ENCODE measurements around the gene SCAANT1. TPM values are rescaled to one million over a fixed set of nuclear protein-coding genes. Genes with fewer than 3 reads are reported as not detected.

Gene SCAANT1
- polyA plus RNA-seq (2013, experiment 1 of 4), result not detected
- not detected for polyA plus RNA-seq (2013, experiment 2 of 4)
- polyA plus RNA-seq (2013, experiment 3 of 4), result not detected
- polyA plus RNA-seq (2013, experiment 4 of 4), result not detected

DNA sequence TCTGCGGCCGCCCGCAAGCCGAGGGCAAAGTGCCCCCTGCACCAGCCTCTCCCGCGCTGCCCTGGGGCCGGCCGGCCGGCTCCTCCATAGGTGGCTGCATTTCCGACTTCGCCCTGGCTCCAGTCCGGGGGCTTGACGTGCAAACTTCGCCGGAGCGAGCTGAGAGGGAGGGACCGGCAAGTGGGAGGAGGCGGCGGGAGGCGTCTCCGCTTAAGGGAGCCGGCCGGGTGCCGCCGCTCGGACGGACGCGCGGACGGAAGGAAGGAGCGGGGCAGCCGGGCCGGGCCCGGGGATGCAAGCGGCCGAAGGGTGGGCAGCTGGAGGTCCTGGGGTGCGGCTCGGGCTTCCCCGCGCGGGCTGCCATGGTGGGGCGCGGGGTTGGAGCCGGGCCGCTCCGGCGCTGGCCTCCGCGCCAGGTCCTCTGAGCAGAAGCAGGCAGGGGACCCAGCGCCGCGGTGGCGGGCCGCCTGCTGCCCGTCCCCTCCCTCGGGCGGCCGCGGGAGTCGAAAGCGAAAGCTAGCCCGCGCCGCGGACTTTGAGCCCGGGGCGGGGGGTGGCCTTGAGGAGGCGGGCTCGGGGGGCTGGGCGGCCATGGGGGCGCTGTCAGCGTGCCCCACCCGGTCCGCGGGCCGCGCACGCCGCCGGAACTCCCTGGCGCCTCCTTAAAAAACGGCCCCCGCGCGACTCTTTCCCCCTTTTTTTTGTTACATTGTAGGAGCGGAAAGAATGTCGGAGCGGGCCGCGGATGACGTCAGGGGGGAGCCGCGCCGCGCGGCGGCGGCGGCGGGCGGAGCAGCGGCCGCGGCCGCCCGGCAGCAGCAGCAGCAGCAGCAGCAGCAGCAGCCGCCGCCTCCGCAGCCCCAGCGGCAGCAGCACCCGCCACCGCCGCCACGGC, at the start of gene SCAANT1:
Gene SCAANT1, minus strand, starts transcription at position 511 of the 895 bp plus-strand sequence.
- Histone ChIP-seq H3K4me3 (ENCODE audit: insufficient read depth, low read depth, low read length) (peak within 1 kb of the TSS; percentile 61), H3K4me1 (ENCODE audit: control insufficient read depth, insufficient read depth, low read length) (peaks cover 9% of the 10 kb centered on the region), H3K27me3 (ENCODE audit: control insufficient read depth, insufficient read depth, low read length, poor library complexity, severe bottlenecking) (peaks cover 17% of the 10 kb centered on the region), H3K9me3 (ENCODE audit: control insufficient read depth, low read length) (no peaks in the 10 kb centered on the region), H3K27ac (ENCODE audit: insufficient read depth, low read depth, low read length, poor library complexity, severe bottlenecking) (peak within 1 kb of the TSS; percentile 92), H3K36me3 (ENCODE audit: control insufficient read depth, insufficient read depth, low read length) (peaks cover 6% of the 10 kb centered on the region)
- WGBS, 2 experiments, result 0% methylated on average over 115 of the region's 115 CpGs

- Histone ChIP-seq H3K4me3 (ENCODE audit: insufficient read depth, low read depth, low read length) (no peak overlapping the region), H3K36me3 (ENCODE audit: control insufficient read depth, insufficient read depth, low read length) (no peaks in the 10 kb centered on the region), H3K9me3 (ENCODE audit: control insufficient read depth, low read length) (no peaks in the 10 kb centered on the region), H3K27ac (ENCODE audit: insufficient read depth, low read depth, low read length, poor library complexity, severe bottlenecking) (no peak overlapping the region), H3K4me1 (ENCODE audit: control insufficient read depth, insufficient read depth, low read length) (peaks cover 31% of the 10 kb centered on the region), H3K27me3 (ENCODE audit: control insufficient read depth, insufficient read depth, low read length, poor library complexity, severe bottlenecking) (no peaks in the 10 kb centered on the region)
- WGBS, 2 experiments, result 81 to 90% methylated on average over 2 of the region's 2 CpGs
These were observed 49.7 kb upstream of the SCAANT1 start for GRCh38 chr3:63961891-63962290.

DNA sequence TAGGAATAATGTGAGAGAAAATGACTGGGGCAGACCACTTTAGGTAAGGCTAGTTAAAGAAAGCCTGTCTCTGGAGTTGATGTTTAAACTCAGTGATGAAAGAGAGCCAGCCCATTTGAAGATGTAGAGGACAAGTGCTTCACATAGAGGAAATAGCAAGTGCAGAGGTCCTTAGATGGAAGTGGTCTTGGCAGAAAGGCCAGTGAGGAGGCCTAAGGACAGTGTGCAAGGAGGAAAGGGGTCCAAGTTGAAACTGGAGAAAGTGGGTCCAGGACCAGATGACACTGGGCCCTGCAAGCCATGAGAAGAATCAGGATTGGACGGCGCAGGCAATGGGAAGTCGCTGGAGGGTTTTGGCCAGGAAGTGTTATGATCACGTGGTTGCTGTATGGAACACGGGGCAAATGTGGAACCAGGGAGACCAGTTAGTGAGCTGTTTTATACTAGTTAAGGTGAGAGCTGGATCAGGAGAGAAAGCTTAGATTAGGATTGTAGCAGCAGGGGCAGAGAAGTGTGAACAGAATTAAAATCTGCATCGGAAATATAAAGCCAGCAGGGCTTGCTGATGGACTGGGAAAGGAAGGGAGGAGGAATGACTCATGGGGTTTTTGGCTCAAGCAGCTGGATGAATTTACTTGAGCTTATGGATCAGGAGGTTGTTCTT, 48.0 kb upstream of the SCAANT1 start:
- no peaks in the 10 kb centered on the region for H3K9me3 ChIP-seq (ENCODE audit: control insufficient read depth, low read length)
- no peaks in the 10 kb centered on the region for H3K36me3 ChIP-seq (ENCODE audit: control insufficient read depth, insufficient read depth, low read length)
- H3K27me3 ChIP-seq (ENCODE audit: control insufficient read depth, insufficient read depth, low read length, poor library complexity, severe bottlenecking), result no peaks in the 10 kb centered on the region
- 75 to 82% methylated on average over 6 of the region's 6 CpGs for WGBS, 2 experiments
- H3K4me1 ChIP-seq (ENCODE audit: control insufficient read depth, insufficient read depth, low read length), result peaks cover 14% of the 10 kb centered on the region
- no peak overlapping the region for H3K27ac ChIP-seq (ENCODE audit: insufficient read depth, low read depth, low read length, poor library complexity, severe bottlenecking)
- no peak overlapping the region for H3K4me3 ChIP-seq (ENCODE audit: insufficient read depth, low read depth, low read length)

DNA sequence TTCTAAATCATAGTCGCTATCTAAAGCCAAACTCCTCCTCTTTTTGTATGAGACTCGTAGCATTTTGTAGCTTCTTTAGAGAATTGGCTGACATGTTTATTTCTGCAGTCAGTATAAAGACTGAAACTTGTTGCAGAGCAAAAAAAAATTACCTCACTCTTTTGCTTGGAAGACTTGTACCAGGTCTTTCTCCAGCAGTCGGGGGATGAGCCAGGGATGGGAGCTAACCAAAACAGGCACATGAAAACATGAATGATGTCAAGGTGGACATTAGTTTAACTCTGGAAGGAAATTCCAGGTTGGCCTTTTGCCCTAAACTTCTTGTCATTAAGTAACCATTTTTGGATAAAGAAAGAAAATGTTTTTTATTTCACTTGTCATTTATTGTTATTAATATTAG, 47.0 kb upstream of the SCAANT1 start:
- Histone ChIP-seq H3K27ac (ENCODE audit: insufficient read depth, low read depth, low read length, poor library complexity, severe bottlenecking) (no peak overlapping the region), H3K27me3 (ENCODE audit: control insufficient read depth, insufficient read depth, low read length, poor library complexity, severe bottlenecking) (no peaks in the 10 kb centered on the region), H3K36me3 (ENCODE audit: control insufficient read depth, insufficient read depth, low read length) (no peaks in the 10 kb centered on the region), H3K4me1 (ENCODE audit: control insufficient read depth, insufficient read depth, low read length) (peaks cover 6% of the 10 kb centered on the region), H3K4me3 (ENCODE audit: insufficient read depth, low read depth, low read length) (no peak overlapping the region), H3K9me3 (ENCODE audit: control insufficient read depth, low read length) (no peaks in the 10 kb centered on the region)
- WGBS, 2 experiments, result 89 to 94% methylated on average over 1 to 3 of the region's 3 CpGs

- Histone ChIP-seq H3K9me3 (ENCODE audit: control insufficient read depth, low read length) (no peaks in the 10 kb centered on the region), H3K27ac (ENCODE audit: insufficient read depth, low read depth, low read length, poor library complexity, severe bottlenecking) (no peak overlapping the region), H3K36me3 (ENCODE audit: control insufficient read depth, insufficient read depth, low read length) (no peaks in the 10 kb centered on the region), H3K27me3 (ENCODE audit: control insufficient read depth, insufficient read depth, low read length, poor library complexity, severe bottlenecking) (no peaks in the 10 kb centered on the region), H3K4me1 (ENCODE audit: control insufficient read depth, insufficient read depth, low read length) (peaks cover 22% of the 10 kb centered on the region), H3K4me3 (ENCODE audit: insufficient read depth, low read depth, low read length) (no peak overlapping the region)
- 96 to 98% methylated on average over 13 of the region's 13 CpGs for WGBS, 2 experiments
These were observed 43.8 kb upstream of the SCAANT1 start for GRCh38 chr3:63955830-63956545.

GRCh38 chr3:63955036-63955650, 43.0 kb upstream of the SCAANT1 start:
- Histone ChIP-seq H3K9me3 (ENCODE audit: control insufficient read depth, low read length) (no peaks in the 10 kb centered on the region), H3K4me1 (ENCODE audit: control insufficient read depth, insufficient read depth, low read length) (peaks cover 21% of the 10 kb centered on the region), H3K27ac (ENCODE audit: insufficient read depth, low read depth, low read length, poor library complexity, severe bottlenecking) (no peak overlapping the region), H3K36me3 (ENCODE audit: control insufficient read depth, insufficient read depth, low read length) (no peaks in the 10 kb centered on the region), H3K4me3 (ENCODE audit: insufficient read depth, low read depth, low read length) (no peak overlapping the region), H3K27me3 (ENCODE audit: control insufficient read depth, insufficient read depth, low read length, poor library complexity, severe bottlenecking) (no peaks in the 10 kb centered on the region)
- 69 to 81% methylated on average over 3 of the region's 3 CpGs for WGBS, 2 experiments

- H3K4me1 ChIP-seq (ENCODE audit: control insufficient read depth, insufficient read depth, low read length), result peaks cover 21% of the 10 kb centered on the region
- no peaks in the 10 kb centered on the region for H3K36me3 ChIP-seq (ENCODE audit: control insufficient read depth, insufficient read depth, low read length)
- WGBS, 2 experiments, result 92 to 97% methylated on average over 5 of the region's 5 CpGs
- no peak overlapping the region for H3K27ac ChIP-seq (ENCODE audit: insufficient read depth, low read depth, low read length, poor library complexity, severe bottlenecking)
- no peaks in the 10 kb centered on the region for H3K9me3 ChIP-seq (ENCODE audit: control insufficient read depth, low read length)
- no peak overlapping the region for H3K4me3 ChIP-seq (ENCODE audit: insufficient read depth, low read depth, low read length)
- no peaks in the 10 kb centered on the region for H3K27me3 ChIP-seq (ENCODE audit: control insufficient read depth, insufficient read depth, low read length, poor library complexity, severe bottlenecking)
These were observed 42.0 kb upstream of the SCAANT1 start for GRCh38 chr3:63954182-63954581.

- WGBS, 2 experiments, result 88 to 98% methylated on average over 1 to 2 of the region's 2 CpGs
- Histone ChIP-seq H3K27ac (ENCODE audit: insufficient read depth, low read depth, low read length, poor library complexity, severe bottlenecking) (no peak overlapping the region), H3K4me3 (ENCODE audit: insufficient read depth, low read depth, low read length) (no peak overlapping the region), H3K9me3 (ENCODE audit: control insufficient read depth, low read length) (no peaks in the 10 kb centered on the region), H3K4me1 (ENCODE audit: control insufficient read depth, insufficient read depth, low read length) (peaks cover 28% of the 10 kb centered on the region), H3K27me3 (ENCODE audit: control insufficient read depth, insufficient read depth, low read length, poor library complexity, severe bottlenecking) (no peaks in the 10 kb centered on the region), H3K36me3 (ENCODE audit: control insufficient read depth, insufficient read depth, low read length) (no peaks in the 10 kb centered on the region)
These were observed 40.0 kb upstream of the SCAANT1 start for GRCh38 chr3:63952248-63952594.

GRCh38 chr3:63951492-63952247, 39.5 kb upstream of the SCAANT1 start:
- WGBS, 2 experiments, result no CpG with 5 or more reads among the region's 1 CpG
- peaks cover 28% of the 10 kb centered on the region for H3K4me1 ChIP-seq (ENCODE audit: control insufficient read depth, insufficient read depth, low read length)
- H3K27ac ChIP-seq (ENCODE audit: insufficient read depth, low read depth, low read length, poor library complexity, severe bottlenecking), result no peak overlapping the region
- H3K4me3 ChIP-seq (ENCODE audit: insufficient read depth, low read depth, low read length), result no peak overlapping the region
- H3K36me3 ChIP-seq (ENCODE audit: control insufficient read depth, insufficient read depth, low read length), result no peaks in the 10 kb centered on the region
- no peaks in the 10 kb centered on the region for H3K9me3 ChIP-seq (ENCODE audit: control insufficient read depth, low read length)
- no peaks in the 10 kb centered on the region for H3K27me3 ChIP-seq (ENCODE audit: control insufficient read depth, insufficient read depth, low read length, poor library complexity, severe bottlenecking)

All from ectodermal cell (in vitro differentiated cells).